A549 (cell line): Measurements from ENCODE around the gene ITGB2. TPM values are rescaled to one million over a fixed set of nuclear protein-coding genes. Genes with fewer than 3 reads are reported as not detected.

Experiments used
- ATAC-seq, 2 experiments: fragments of 200-7000 bp in 1 of 2; fragments of >200 bp in 1 of 2; cut with Nextera tagmentation in 1 of 2; cut with Tn5 transposase in 1 of 2; 3 replicates each; pipeline versions ENCODE4 v1.8.0 to v1.9.1; 2018 to 2020; ENCODE audit warnings: mild to moderate bottlenecking in 1 of 2, moderate library complexity in 1 of 2
- CTCF ChIA-PET: fragments of 300-600 bp; sonication (Branson Sonifier 250); formaldehyde crosslinking; extraction: SDS; loops from one replicate; lab custom pipeline; 2021; ENCODE audit warnings: antibody characterized with exemption, inconsistent platforms; lab: Yijun Ruan, JAX
- POLR2A ChIA-PET: fragments of 350-600 bp; formaldehyde crosslinking; extraction: SDS; loops from one replicate; lab custom pipeline; 2021; ENCODE audit warnings: antibody characterized with exemption, inconsistent platforms; lab: Yijun Ruan, JAX
- DNase-seq, 2 experiments: peaks; one replicate each; pipeline versions ENCODE4 v3.0.0 to v3.0.0-alpha.2; 2011 to 2016; ENCODE audit warnings: low read depth in 1 of 2, low spot score in 1 of 2
- FAIRE-seq: peaks from 2 replicates; lab custom pipeline; 2011; peaks lifted over from hg19 to GRCh38; lab: Jason Lieb, UNC
- H3K27ac ChIP-seq, 2 experiments: fragments of >200 bp; sonication (Bioruptor Twin); formaldehyde crosslinking; 3 replicates each; pipeline ENCODE4 v1.5.1; 2016 to 2017
- H3K4me1 ChIP-seq: fragments of >200 bp; sonication (Bioruptor Twin); formaldehyde crosslinking; 3 replicates; pipeline ENCODE4 v1.6.1; 2016
- H3K4me2 ChIP-seq: fragments of >200 bp; sonication (Bioruptor Twin); formaldehyde crosslinking; 3 replicates; pipeline ENCODE4 v1.6.1; 2016
- H3K4me3 ChIP-seq: fragments of >200 bp; sonication (Bioruptor Twin); formaldehyde crosslinking; 3 replicates; pipeline ENCODE4 v1.5.1; 2016
- H3K9me3 ChIP-seq: fragments of >200 bp; sonication (Bioruptor Twin); formaldehyde crosslinking; 3 replicates; pipeline ENCODE4 v1.6.1; 2016
- CEBPB ChIP-seq, 2 experiments: fragments of >200 bp in 1 of 2; sonication (Bioruptor Twin) in 1 of 2; formaldehyde crosslinking in 1 of 2; IDR thresholded peaks; 2 replicates each; pipeline ENCODE4 v1.6.1; 2012 to 2016
- EHMT2 ChIP-seq: fragments of 200-600 bp; sonication (generic); IDR thresholded peaks from 2 replicates; pipeline ENCODE4 v1.6.1; 2016; ENCODE audit warnings: antibody characterized with exemption, low read depth, mild to moderate bottlenecking, moderate library complexity
- EP300 ChIP-seq, 2 experiments: fragments of >200 bp; sonication (Bioruptor Twin); formaldehyde crosslinking; IDR thresholded peaks; 2 replicates in 1 of 2; 3 replicates in 1 of 2; pipeline ENCODE4 v1.6.1; 2016 to 2017
- ESRRA ChIP-seq: fragments of 150-350 bp; IDR thresholded peaks from 2 replicates; pipeline ENCODE4 v1.6.1; 2014; ENCODE audit warnings: mild to moderate bottlenecking, low read length, borderline replicate concordance
- FOXS1 ChIP-seq: fragments of 250-450 bp; sonication (Bioruptor Pico); IDR thresholded peaks from 2 replicates; pipeline ENCODE4 v1.5.0; 2020; ENCODE audit warnings: mild to moderate bottlenecking, moderate library complexity
- HEYL ChIP-seq: fragments of 250-450 bp; sonication (Bioruptor Pico); IDR thresholded peaks from 2 replicates; pipeline ENCODE4 v1.8.0; 2021; ENCODE audit warnings: mild to moderate bottlenecking, moderate library complexity
- JUNB ChIP-seq: fragments of >200 bp; sonication (Bioruptor Twin); formaldehyde crosslinking; IDR thresholded peaks from 2 replicates; pipeline ENCODE4 v1.6.1; 2016
- KDM1A ChIP-seq: fragments of 200-600 bp; sonication (generic); IDR thresholded peaks from 2 replicates; pipeline ENCODE4 v1.6.1; 2016; ENCODE audit warnings: low read depth, mild to moderate bottlenecking
- MAFK ChIP-seq: fragments of 450-650 bp; IDR thresholded peaks from 2 replicates; pipeline ENCODE4 v1.6.1; 2014; ENCODE audit not compliant: partially characterized antibody
- NPAS2 ChIP-seq: fragments of 250-450 bp; sonication (Bioruptor Pico); IDR thresholded peaks from 2 replicates; pipeline ENCODE4 v1.8.0; 2022; ENCODE audit warnings: mild to moderate bottlenecking, moderate library complexity, borderline replicate concordance
- NR3C1 ChIP-seq: fragments of >200 bp; sonication (Bioruptor Twin); formaldehyde crosslinking; IDR thresholded peaks from 3 replicates; pipeline ENCODE4 v1.6.1; 2017
- PHF8 ChIP-seq: fragments of 200-600 bp; sonication (generic); IDR thresholded peaks from 2 replicates; pipeline ENCODE4 v1.6.1; 2016; ENCODE audit warnings: low read depth, mild to moderate bottlenecking, antibody characterized with exemption, moderate library complexity, borderline replicate concordance
- RAD21 ChIP-seq, 2 experiments: fragments of >200 bp in 1 of 2; sonication (Bioruptor Twin) in 1 of 2; formaldehyde crosslinking in 1 of 2; IDR thresholded peaks in 1 of 2; conservative IDR thresholded peaks in 1 of 2; 2 replicates in 1 of 2; 3 replicates in 1 of 2; pipeline ENCODE4 v1.6.1; 2012 to 2018; ENCODE audit warnings: inconsistent platforms in 1 of 2
- RARB ChIP-seq: fragments of 250-450 bp; sonication (Bioruptor Pico); IDR thresholded peaks from 2 replicates; pipeline ENCODE4 v1.8.0; 2021; ENCODE audit warnings: mild to moderate bottlenecking, moderate library complexity
- ZC3H11A ChIP-seq: fragments of 450-650 bp; IDR thresholded peaks from 2 replicates; pipeline ENCODE4 v1.6.1; 2014; ENCODE audit warnings: antibody characterized with exemption, mild to moderate bottlenecking
- WGBS: methylation state at CpG from one replicate; pipeline ENCODE4 v1.1.6; 2017; ENCODE audit errors: missing lambda C conversion rate; 5-methylcytosine and 5-hydroxymethylcytosine counted together
- polyA plus RNA-seq, 4 experiments: library from polyadenylated mRNA; depleted of rRNA in 3 of 4; stranded (reverse); fragments of >200 nt; fragmentation: RNase III in 1 of 4; extraction: RNeasy Plus Mini Kit Qiagen cat#74134 plus additional on column Dnase treatment in 1 of 4; gene quantifications; 2 replicates in 3 of 4; 3 replicates in 1 of 4; pipeline ENCODE4 v1.2.3, GENCODE V29; 2011 to 2017
- TF ChIP-seq, protein P1 (sequence below): fragments of >200 bp; sonication (Bioruptor Twin); formaldehyde crosslinking; IDR thresholded peaks from 3 replicates; pipeline ENCODE4 v1.6.1; 2016
- TF ChIP-seq, protein P2 (sequence below): fragments of 250-450 bp; sonication (Bioruptor Pico); IDR thresholded peaks from 2 replicates; pipeline ENCODE4 v1.5.0; 2021; ENCODE audit warnings: mild to moderate bottlenecking, moderate library complexity, borderline replicate concordance
- TF ChIP-seq, protein P3 (sequence below): fragments of >200 bp; sonication (Bioruptor Twin); formaldehyde crosslinking; IDR thresholded peaks from 2 replicates; pipeline ENCODE4 v1.6.1; 2016
- TF ChIP-seq, protein P4 (sequence below): fragments of 200-600 bp; sonication (generic); IDR thresholded peaks from 2 replicates; pipeline ENCODE4 v1.6.1; 2016; ENCODE audit warnings: antibody characterized with exemption, mild to moderate bottlenecking, moderate library complexity

The ITGB2 gene
- polyA plus RNA-seq, 2 of the 4 experiments (the other 2 are of a cell fraction) = 0.46 to 0.59 TPM

DNA sequence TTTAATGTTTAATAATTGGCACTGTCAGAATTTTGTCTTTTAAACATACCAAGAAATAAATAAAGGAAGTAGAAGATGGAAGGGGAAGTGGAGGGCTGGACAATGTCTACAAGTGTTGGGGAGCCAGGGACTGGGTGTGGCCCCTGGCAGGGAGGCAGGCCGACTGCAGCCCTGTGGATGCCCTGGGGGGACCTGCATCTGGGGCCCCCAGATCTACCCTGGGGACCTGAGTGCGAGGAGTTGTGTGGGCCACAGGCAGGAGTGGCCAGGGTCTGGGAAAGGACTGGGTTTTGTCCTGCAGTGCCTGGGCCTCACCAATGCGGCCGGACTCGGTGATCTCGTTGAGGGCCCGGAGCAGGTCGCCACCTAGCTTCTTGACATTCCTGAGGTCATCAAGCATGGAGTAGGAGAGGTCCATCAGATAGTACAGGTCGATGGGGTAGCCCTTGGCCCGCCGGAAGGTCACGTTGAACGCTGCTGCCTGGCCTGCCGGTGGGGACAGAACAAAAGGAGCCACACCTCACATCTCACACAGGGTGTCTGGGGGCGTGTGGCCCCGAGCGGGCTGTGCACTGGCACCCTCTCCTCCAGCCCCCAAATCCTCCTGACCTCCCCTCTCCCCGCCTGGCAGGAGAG lies 17.5 kb downstream of the ITGB2 start:
- no peak for TF ChIP-seq RAD21 (conservative IDR thresholded peaks at IDR 0.05 in 1 of 2, IDR thresholded peaks at IDR 0.05 in 1 of 2)
- TF ChIP-seq EP300 (IDR thresholded peaks at IDR 0.05) = no peak
- TF ChIP-seq KDM1A = no peak
- TF ChIP-seq RARB (CRISPR knock-in tag) = no peak
- TF ChIP-seq, protein P1, sequence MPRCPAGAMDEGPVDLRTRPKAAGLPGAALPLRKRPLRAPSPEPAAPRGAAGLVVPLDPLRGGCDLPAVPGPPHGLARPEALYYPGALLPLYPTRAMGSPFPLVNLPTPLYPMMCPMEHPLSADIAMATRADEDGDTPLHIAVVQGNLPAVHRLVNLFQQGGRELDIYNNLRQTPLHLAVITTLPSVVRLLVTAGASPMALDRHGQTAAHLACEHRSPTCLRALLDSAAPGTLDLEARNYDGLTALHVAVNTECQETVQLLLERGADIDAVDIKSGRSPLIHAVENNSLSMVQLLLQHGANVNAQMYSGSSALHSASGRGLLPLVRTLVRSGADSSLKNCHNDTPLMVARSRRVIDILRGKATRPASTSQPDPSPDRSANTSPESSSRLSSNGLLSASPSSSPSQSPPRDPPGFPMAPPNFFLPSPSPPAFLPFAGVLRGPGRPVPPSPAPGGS = no peak
- no peak for TF ChIP-seq PHF8
- no peak for TF ChIP-seq MAFK
- TF ChIP-seq NPAS2 (CRISPR knock-in tag) = no peak
- TF ChIP-seq, protein P2, sequence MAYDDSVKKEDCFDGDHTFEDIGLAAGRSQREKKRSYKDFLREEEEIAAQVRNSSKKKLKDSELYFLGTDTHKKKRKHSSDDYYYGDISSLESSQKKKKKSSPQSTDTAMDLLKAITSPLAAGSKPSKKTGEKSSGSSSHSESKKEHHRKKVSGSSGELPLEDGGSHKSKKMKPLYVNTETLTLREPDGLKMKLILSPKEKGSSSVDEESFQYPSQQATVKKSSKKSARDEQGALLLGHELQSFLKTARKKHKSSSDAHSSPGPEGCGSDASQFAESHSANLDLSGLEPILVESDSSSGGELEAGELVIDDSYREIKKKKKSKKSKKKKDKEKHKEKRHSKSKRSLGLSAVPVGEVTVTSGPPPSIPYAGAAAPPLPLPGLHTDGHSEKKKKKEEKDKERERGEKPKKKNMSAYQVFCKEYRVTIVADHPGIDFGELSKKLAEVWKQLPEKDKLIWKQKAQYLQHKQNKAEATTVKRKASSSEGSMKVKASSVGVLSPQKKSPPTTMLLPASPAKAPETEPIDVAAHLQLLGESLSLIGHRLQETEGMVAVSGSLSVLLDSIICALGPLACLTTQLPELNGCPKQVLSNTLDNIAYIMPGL (CRISPR knock-in tag) = no peak
- no peak for TF ChIP-seq EHMT2
- no peak for TF ChIP-seq NR3C1
- no peak for TF ChIP-seq CEBPB (IDR thresholded peaks at IDR 0.05)
- TF ChIP-seq FOXS1 (CRISPR knock-in tag) = no peak
- TF ChIP-seq, protein P3, sequence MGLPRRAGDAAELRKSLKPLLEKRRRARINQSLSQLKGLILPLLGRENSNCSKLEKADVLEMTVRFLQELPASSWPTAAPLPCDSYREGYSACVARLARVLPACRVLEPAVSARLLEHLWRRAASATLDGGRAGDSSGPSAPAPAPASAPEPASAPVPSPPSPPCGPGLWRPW = no peak
- no peak for TF ChIP-seq ESRRA
- no peak for TF ChIP-seq JUNB
- TF ChIP-seq, protein P4, sequence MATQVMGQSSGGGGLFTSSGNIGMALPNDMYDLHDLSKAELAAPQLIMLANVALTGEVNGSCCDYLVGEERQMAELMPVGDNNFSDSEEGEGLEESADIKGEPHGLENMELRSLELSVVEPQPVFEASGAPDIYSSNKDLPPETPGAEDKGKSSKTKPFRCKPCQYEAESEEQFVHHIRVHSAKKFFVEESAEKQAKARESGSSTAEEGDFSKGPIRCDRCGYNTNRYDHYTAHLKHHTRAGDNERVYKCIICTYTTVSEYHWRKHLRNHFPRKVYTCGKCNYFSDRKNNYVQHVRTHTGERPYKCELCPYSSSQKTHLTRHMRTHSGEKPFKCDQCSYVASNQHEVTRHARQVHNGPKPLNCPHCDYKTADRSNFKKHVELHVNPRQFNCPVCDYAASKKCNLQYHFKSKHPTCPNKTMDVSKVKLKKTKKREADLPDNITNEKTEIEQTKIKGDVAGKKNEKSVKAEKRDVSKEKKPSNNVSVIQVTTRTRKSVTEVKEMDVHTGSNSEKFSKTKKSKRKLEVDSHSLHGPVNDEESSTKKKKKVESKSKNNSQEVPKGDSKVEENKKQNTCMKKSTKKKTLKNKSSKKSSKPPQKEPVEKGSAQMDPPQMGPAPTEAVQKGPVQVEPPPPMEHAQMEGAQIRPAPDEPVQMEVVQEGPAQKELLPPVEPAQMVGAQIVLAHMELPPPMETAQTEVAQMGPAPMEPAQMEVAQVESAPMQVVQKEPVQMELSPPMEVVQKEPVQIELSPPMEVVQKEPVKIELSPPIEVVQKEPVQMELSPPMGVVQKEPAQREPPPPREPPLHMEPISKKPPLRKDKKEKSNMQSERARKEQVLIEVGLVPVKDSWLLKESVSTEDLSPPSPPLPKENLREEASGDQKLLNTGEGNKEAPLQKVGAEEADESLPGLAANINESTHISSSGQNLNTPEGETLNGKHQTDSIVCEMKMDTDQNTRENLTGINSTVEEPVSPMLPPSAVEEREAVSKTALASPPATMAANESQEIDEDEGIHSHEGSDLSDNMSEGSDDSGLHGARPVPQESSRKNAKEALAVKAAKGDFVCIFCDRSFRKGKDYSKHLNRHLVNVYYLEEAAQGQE = no peak
- no peak for TF ChIP-seq ZC3H11A
- no peak for TF ChIP-seq HEYL (CRISPR knock-in tag)
- TF ChIP-seq, all 56 proteins: peak for 0
- ATAC-seq (no peak), DNase-seq (no peak), FAIRE-seq (no peak)
- ChIA-PET CTCF (no interaction called here), POLR2A (no interaction called here)
- H3K27ac ChIP-seq = no peak overlapping the region
- H3K4me3 ChIP-seq = no peak overlapping the region
- H3K4me2 ChIP-seq = no peak overlapping the region
- H3K9me3 ChIP-seq = no peaks in the 10 kb centered on the region
- H3K4me1 ChIP-seq = no peaks in the 10 kb centered on the region
- WGBS = 76% methylated on average over 13 of the region's 18 CpGs
